Measurements from ENCODE around the gene AKT1.

AKT1 gene

GRCh38 chr14:104744484-104744883 lies 51.1 kb downstream of the AKT1 start:
- no peak overlapping the region for H3K4me2 ChIP-seq

GRCh38 chr14:104743461-104744380 lies 51.8 kb downstream of the AKT1 start:
- no peaks in the 10 kb centered on the region for H3K36me3 ChIP-seq (ENCODE audit: insufficient read depth)
- H3K9ac ChIP-seq, result no peak overlapping the region
- no peaks in the 10 kb centered on the region for H4K20me1 ChIP-seq (ENCODE audit: insufficient read depth)
- H3K4me3 ChIP-seq (IDR thresholded peaks at IDR 0.05; ENCODE audit: insufficient read depth, low read depth, low read length), result no peak overlapping the region
- no peaks in the 10 kb centered on the region for H3K79me2 ChIP-seq (ENCODE audit: insufficient read depth, low read depth)
- peaks cover 30% of the 10 kb centered on the region for H3K27me3 ChIP-seq (ENCODE audit: insufficient read depth, low read depth)
- no peak overlapping the region for H3K4me2 ChIP-seq
- H2AFZ ChIP-seq (ENCODE audit: low read depth), result no peak overlapping the region
- H3K27ac ChIP-seq, result no peak overlapping the region
- H3K4me1 ChIP-seq (ENCODE audit: low read depth, poor library complexity, severe bottlenecking), result no peaks in the 10 kb centered on the region
- no peak for TF ChIP-seq CTCF (conservative IDR thresholded peaks at IDR 0.05; ENCODE audit: low read depth, low read length)

More at GRCh38 chr14:104744484-104744883, 51.1 kb downstream of the AKT1 start:
- Histone ChIP-seq H3K27ac (no peak overlapping the region), H3K79me2 (ENCODE audit: insufficient read depth, low read depth) (no peaks in the 10 kb centered on the region), H3K9ac (no peak overlapping the region), H3K36me3 (ENCODE audit: insufficient read depth) (no peaks in the 10 kb centered on the region), H2AFZ (ENCODE audit: low read depth) (no peak overlapping the region), H3K4me1 (ENCODE audit: low read depth, poor library complexity, severe bottlenecking) (no peaks in the 10 kb centered on the region), H4K20me1 (ENCODE audit: insufficient read depth) (no peaks in the 10 kb centered on the region), H3K4me3 (IDR thresholded peaks at IDR 0.05; ENCODE audit: insufficient read depth, low read depth, low read length) (no peak overlapping the region), H3K27me3 (ENCODE audit: insufficient read depth, low read depth) (peaks cover 28% of the 10 kb centered on the region)
- no peak for TF ChIP-seq CTCF (conservative IDR thresholded peaks at IDR 0.05; ENCODE audit: low read depth, low read length)

GRCh38 chr14:104742586-104743455 lies 52.7 kb downstream of the AKT1 start:
- no peaks in the 10 kb centered on the region for H3K36me3 ChIP-seq (ENCODE audit: insufficient read depth)
- no peak for TF ChIP-seq CTCF (conservative IDR thresholded peaks at IDR 0.05; ENCODE audit: low read depth, low read length)
- H3K4me1 ChIP-seq (ENCODE audit: low read depth, poor library complexity, severe bottlenecking), result no peaks in the 10 kb centered on the region
- no peak overlapping the region for H3K9ac ChIP-seq
- no peak overlapping the region for H3K4me2 ChIP-seq
- peaks cover 32% of the 10 kb centered on the region for H3K27me3 ChIP-seq (ENCODE audit: insufficient read depth, low read depth)
- H3K4me3 ChIP-seq (IDR thresholded peaks at IDR 0.05; ENCODE audit: insufficient read depth, low read depth, low read length), result no peak overlapping the region
- no peak overlapping the region for H3K27ac ChIP-seq
- H3K79me2 ChIP-seq (ENCODE audit: insufficient read depth, low read depth), result no peaks in the 10 kb centered on the region
- no peak overlapping the region for H2AFZ ChIP-seq (ENCODE audit: low read depth)
- no peaks in the 10 kb centered on the region for H4K20me1 ChIP-seq (ENCODE audit: insufficient read depth)

GRCh38 chr14:104741803-104742251 lies 53.7 kb downstream of the AKT1 start:
- Histone ChIP-seq H3K27ac (no peak overlapping the region), H3K4me1 (ENCODE audit: low read depth, poor library complexity, severe bottlenecking) (no peaks in the 10 kb centered on the region), H3K9ac (no peak overlapping the region), H3K79me2 (ENCODE audit: insufficient read depth, low read depth) (no peaks in the 10 kb centered on the region), H3K36me3 (ENCODE audit: insufficient read depth) (no peaks in the 10 kb centered on the region), H3K4me3 (IDR thresholded peaks at IDR 0.05; ENCODE audit: insufficient read depth, low read depth, low read length) (no peak overlapping the region), H3K27me3 (ENCODE audit: insufficient read depth, low read depth) (peaks cover 38% of the 10 kb centered on the region), H4K20me1 (ENCODE audit: insufficient read depth) (no peaks in the 10 kb centered on the region), H2AFZ (ENCODE audit: low read depth) (no peak overlapping the region), H3K4me2 (no peak overlapping the region)
- TF ChIP-seq CTCF (conservative IDR thresholded peaks at IDR 0.05; ENCODE audit: low read depth, low read length), result no peak

Measured in KMS-11 (cell line).